ENCODE measurements around the gene TNFRSF11A.

- TF ChIP-seq POLR2AphosphoS5 (IDR thresholded peaks at IDR 0.05; ENCODE audit: low read depth, low read length) (no peak), TAF1 (IDR thresholded peaks at IDR 0.05; ENCODE audit: borderline replicate concordance, low read depth, low read length) (no peak)
Observed at GRCh38 chr18:62434798-62435197, 109.7 kb downstream of the TNFRSF11A start.

Data from GM12892 (cell line).